Upper lobe of right lung (tissue), 1 donor: ENCODE measurements around the gene TWIST2. TPM values are rescaled to one million over a fixed set of nuclear protein-coding genes. Genes with fewer than 3 reads are reported as not detected.

Experiments used
- ATAC-seq: fragments of 200-7000 bp; cut with Tn5 transposase; one replicate; pipeline ENCODE4 v1.9.1; 2020; ENCODE audit warnings: mild to moderate bottlenecking, moderate library complexity
- DNase-seq: peaks from one replicate; pipeline ENCODE4 v3.0.0-alpha.2; 2020
- H3K27ac ChIP-seq: fragments of 200-600 bp; one replicate; pipeline ENCODE4 v1.8.0; 2022
- H3K27me3 ChIP-seq: fragments of 200-600 bp; one replicate; pipeline ENCODE4 v1.8.0; 2022; ENCODE audit warnings: mild to moderate bottlenecking
- H3K36me3 ChIP-seq: fragments of 200-600 bp; one replicate; pipeline ENCODE4 v1.8.0; 2022
- H3K4me1 ChIP-seq: fragments of 200-600 bp; one replicate; pipeline ENCODE4 v1.8.0; 2022
- H3K4me3 ChIP-seq: fragments of 200-600 bp; one replicate; pipeline ENCODE4 v1.8.0; 2022; ENCODE audit warnings: mild to moderate bottlenecking
- H3K9me3 ChIP-seq: fragments of 200-600 bp; one replicate; pipeline ENCODE4 v1.8.0; 2022
- intact Hi-C: fragments of 100-400 bp; cut with DNase I; formaldehyde crosslinking; loops from one replicate; pipeline ENCODE4 v1.11.0; 2022
- total RNA-seq: library from RNA; stranded (reverse); fragmentation: NEBNext Ultra II Directional; extraction: Animal tissue kit (Norgen Biotek cat#: 25700); gene quantifications from one replicate; pipeline ENCODE4 v1.2.1, GENCODE V29; 2021
- TF ChIP-seq, protein P1 (sequence below): fragments of 200-600 bp; IDR thresholded peaks from one replicate; pipeline ENCODE4 v1.8.0; 2022; ENCODE audit warnings: antibody characterized with exemption
- donor health status: DM: no; HTN: yes; CAD: no; lungs with severe emphysema.

The TWIST2 gene
- total RNA-seq, 1 donor from 2014 or later = 12.2 TPM

DNA sequence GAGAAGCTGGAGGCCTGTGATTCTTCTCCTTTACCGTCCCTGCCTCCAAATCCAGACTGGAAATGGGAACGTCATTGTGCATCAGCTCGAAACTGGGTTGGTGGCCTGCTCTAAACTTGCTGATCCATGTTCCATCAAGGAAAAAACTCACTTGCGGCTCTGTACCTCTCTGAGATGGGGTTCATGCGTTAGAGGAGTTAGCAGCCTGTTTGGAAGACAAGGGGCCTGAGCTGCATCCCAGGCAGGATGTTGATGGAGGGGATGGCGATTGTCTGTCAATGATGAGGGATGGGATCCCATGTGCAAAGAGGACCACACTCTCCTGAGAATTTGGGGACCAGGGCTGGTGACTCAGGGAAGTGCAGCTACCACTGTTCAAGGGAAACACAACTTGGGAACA lies 26.0 kb downstream of the TWIST2 start:
- H3K9me3 ChIP-seq = no peaks in the 10 kb centered on the region
- no peaks in the 10 kb centered on the region for H3K36me3 ChIP-seq
- ATAC-seq (no peak), DNase-seq (no peak)
- no peak overlapping the region for H3K27ac ChIP-seq
- intact Hi-C loops = no loop called here
- TF ChIP-seq, protein P1, sequence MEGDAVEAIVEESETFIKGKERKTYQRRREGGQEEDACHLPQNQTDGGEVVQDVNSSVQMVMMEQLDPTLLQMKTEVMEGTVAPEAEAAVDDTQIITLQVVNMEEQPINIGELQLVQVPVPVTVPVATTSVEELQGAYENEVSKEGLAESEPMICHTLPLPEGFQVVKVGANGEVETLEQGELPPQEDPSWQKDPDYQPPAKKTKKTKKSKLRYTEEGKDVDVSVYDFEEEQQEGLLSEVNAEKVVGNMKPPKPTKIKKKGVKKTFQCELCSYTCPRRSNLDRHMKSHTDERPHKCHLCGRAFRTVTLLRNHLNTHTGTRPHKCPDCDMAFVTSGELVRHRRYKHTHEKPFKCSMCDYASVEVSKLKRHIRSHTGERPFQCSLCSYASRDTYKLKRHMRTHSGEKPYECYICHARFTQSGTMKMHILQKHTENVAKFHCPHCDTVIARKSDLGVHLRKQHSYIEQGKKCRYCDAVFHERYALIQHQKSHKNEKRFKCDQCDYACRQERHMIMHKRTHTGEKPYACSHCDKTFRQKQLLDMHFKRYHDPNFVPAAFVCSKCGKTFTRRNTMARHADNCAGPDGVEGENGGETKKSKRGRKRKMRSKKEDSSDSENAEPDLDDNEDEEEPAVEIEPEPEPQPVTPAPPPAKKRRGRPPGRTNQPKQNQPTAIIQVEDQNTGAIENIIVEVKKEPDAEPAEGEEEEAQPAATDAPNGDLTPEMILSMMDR = no peak
- no peaks in the 10 kb centered on the region for H3K27me3 ChIP-seq
- H3K4me3 ChIP-seq = no peak overlapping the region
- peaks cover 7% of the 10 kb centered on the region for H3K4me1 ChIP-seq

DNA sequence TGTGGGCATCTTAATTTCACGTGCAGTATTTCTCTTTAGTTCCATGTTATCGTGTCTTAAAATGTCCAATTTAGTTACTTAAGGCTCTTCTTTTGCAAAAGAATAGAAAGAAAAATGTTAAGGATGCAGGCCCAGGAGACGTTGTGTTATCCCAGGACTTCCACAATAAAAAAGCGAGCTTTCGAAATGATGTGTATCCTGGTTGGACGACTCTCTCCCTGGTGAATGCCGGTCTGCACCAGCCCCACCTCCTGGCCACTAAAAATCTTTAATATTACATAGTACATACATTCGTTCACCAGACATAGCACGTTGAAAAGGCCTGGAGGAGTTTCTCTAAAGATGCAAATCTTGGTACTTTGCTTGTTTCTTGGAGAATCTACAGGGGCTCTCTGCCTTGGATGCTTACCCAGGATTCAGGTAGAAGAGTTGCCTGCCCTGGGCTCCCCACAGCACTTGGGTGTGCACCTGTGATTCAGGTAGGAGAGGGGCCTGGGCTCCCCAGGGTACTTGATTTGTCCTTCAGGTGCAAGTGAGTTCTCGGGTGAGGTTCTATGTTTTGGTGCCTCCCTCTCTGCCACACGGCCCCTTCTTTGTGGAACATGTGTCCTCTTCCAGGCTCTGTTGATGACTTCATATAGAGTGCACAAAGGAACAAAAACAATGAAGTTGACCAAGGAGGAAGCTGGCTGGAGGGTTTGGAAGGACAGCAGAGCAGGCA lies 26.6 kb downstream of the TWIST2 start:
- Histone ChIP-seq H3K36me3 (no peaks in the 10 kb centered on the region), H3K4me1 (peaks cover 2% of the 10 kb centered on the region), H3K27ac (no peak overlapping the region), H3K27me3 (no peaks in the 10 kb centered on the region), H3K4me3 (no peak overlapping the region), H3K9me3 (no peaks in the 10 kb centered on the region)
- ATAC-seq = no peak
- intact Hi-C loops = no loop called here
- TF ChIP-seq, protein P1 = no peak
- no peak for DNase-seq

DNA sequence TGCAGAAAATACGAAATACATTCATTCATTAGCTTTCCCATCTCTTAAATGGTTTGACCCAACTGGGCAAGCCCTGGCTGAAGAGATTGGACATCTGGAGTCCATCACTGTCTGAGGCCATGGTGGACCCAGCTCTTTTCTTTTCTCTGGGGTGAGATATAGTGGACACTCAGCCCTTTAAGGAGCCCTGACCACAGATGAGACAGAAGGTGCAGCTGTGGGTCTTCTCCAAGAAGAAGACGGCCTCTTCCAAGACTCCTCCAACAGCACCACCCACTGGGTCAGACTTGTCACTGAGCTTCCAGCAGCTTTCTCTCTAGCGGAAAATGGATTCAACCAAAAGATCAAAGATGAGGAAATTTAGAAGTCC lies 27.2 kb downstream of the TWIST2 start:
- intact Hi-C loops = no loop called here
- TF ChIP-seq, protein P1 = peak; percentile 14
- Histone ChIP-seq H3K27ac (no peak overlapping the region), H3K4me3 (no peak overlapping the region), H3K27me3 (no peaks in the 10 kb centered on the region), H3K36me3 (no peaks in the 10 kb centered on the region), H3K9me3 (no peaks in the 10 kb centered on the region), H3K4me1 (no peaks in the 10 kb centered on the region)
- ATAC-seq (no peak), DNase-seq (no peak)

DNA sequence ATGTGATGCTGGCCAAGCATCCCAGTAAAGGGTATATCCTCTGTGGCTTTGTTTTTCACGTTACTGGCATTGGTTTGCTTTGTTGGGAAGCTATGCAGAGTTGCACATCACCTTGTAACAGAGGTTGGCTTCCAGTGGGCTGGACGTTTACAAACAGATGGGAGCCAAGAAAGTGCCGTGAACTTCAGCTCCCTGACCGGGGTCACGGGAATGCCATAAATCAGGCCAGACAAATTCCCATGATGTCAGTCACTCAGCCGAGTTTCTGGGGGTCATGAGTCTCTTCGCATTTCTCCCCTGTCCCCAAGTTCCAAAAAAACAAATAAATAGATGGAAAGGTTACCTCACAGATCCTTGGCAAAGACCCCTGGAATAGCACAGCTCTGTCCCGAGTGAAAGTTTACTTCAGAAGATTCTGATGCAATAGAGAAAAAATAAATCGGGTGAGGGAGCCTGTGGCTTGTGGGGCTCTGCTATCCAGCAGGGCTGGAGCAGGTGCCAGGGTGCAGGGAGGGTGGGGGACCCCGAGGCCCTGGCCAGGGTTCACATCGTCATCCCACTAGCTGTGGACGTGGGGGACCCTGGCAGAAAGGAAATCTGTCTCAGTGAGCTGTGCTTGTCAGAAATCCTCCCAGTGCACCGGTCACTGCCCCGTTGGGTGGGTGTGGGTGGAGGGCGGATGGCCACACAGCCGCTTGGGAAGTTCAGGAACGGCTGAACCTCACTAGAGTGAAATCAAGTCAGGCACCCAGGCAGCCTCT lies 27.8 kb downstream of the TWIST2 start:
- no peak for ATAC-seq
- no peak for DNase-seq

GRCh38 chr2:238876232-238876630 lies 28.3 kb downstream of the TWIST2 start:
- Histone ChIP-seq H3K27ac (no peak overlapping the region), H3K4me3 (no peak overlapping the region)
- ATAC-seq = no peak

More for the DNA sequence above, 27.8 kb downstream of the TWIST2 start:
- no peak overlapping the region for H3K4me3 ChIP-seq
- TF ChIP-seq, protein P1 = no peak
- no peak overlapping the region for H3K27ac ChIP-seq
- no peaks in the 10 kb centered on the region for H3K36me3 ChIP-seq
- no peaks in the 10 kb centered on the region for H3K9me3 ChIP-seq
- intact Hi-C loops = no loop called here
- H3K27me3 ChIP-seq = no peaks in the 10 kb centered on the region
- H3K4me1 ChIP-seq = no peaks in the 10 kb centered on the region

More at GRCh38 chr2:238876232-238876630, 28.3 kb downstream of the TWIST2 start:
- no peaks in the 10 kb centered on the region for H3K9me3 ChIP-seq
- H3K27me3 ChIP-seq = no peaks in the 10 kb centered on the region
- H3K36me3 ChIP-seq = no peaks in the 10 kb centered on the region
- no peaks in the 10 kb centered on the region for H3K4me1 ChIP-seq
- TF ChIP-seq, protein P1 = no peak
- intact Hi-C loops = no loop called here
- no peak for DNase-seq
